Peyer's patch (tissue), 4 donors: ENCODE measurements around the gene DENND2D.

Experiments
- CTCF ChIP-seq, 6 experiments: fragments of 450-650 bp in 4 of 6; fragments of 200-600 bp in 2 of 6; sonication (generic) in 1 of 6; IDR thresholded peaks; one replicate each; pipeline ENCODE4 v1.5.1; 2017 to 2019; ENCODE audit warnings: antibody characterized with exemption in 6 of 6, mild to moderate bottlenecking in 3 of 6, moderate library complexity in 1 of 6
- POLR2A ChIP-seq, 2 donors: fragments of 450-650 bp; IDR thresholded peaks; one replicate each; pipeline ENCODE4 v1.5.1; 2017; ENCODE audit warnings: antibody characterized with exemption in 2 of 2, mild to moderate bottlenecking in 2 of 2, moderate library complexity in 2 of 2

- no peak for TF ChIP-seq CTCF (IDR thresholded peaks at IDR 0.05)
- no peak for TF ChIP-seq POLR2A (IDR thresholded peaks at IDR 0.05)
These were observed 23.8 kb downstream of the DENND2D start for GRCh38 chr1:111176678-111177077.
